Embryonic facial prominence (tissue), 1 donor: Measurements from ENCODE around the gene UBE2E1.

ENCODE experiments used
- DNase-seq: peaks from one replicate; pipeline ENCODE4 v3.0.0-alpha.2; 2016; ENCODE audit errors: extremely low spot score

UBE2E1 gene

GRCh38 chr3:23820888-23821287 is 15.1 kb downstream of the UBE2E1 start:
- no peak for DNase-seq

GRCh38 chr3:23821858-23822257 is 16.1 kb downstream of the UBE2E1 start:
- no peak for DNase-seq

GRCh38 chr3:23822559-23822958 is 16.8 kb downstream of the UBE2E1 start:
- no peak for DNase-seq

GRCh38 chr3:23823620-23824019 is 17.9 kb downstream of the UBE2E1 start:
- no peak for DNase-seq

GRCh38 chr3:23824699-23825444 is 19.1 kb downstream of the UBE2E1 start:
- no peak for DNase-seq

GRCh38 chr3:23825802-23826201 is 20.0 kb downstream of the UBE2E1 start:
- no peak for DNase-seq

- DNase-seq: no peak
Observed at GRCh38 chr3:23826382-23827064, 20.8 kb downstream of the UBE2E1 start.

- no peak for DNase-seq
Observed at GRCh38 chr3:23829242-23829934, 23.6 kb downstream of the UBE2E1 start.

- no peak for DNase-seq
Observed at GRCh38 chr3:23830869-23831484, 25.2 kb downstream of the UBE2E1 start.

GRCh38 chr3:23831517-23832394 is 26.0 kb downstream of the UBE2E1 start:
- DNase-seq: no peak

- no peak for DNase-seq
Observed at GRCh38 chr3:23832523-23832922, 26.8 kb downstream of the UBE2E1 start.

GRCh38 chr3:23834082-23834870 is 28.5 kb downstream of the UBE2E1 start:
- no peak for DNase-seq

- DNase-seq: no peak
Observed at GRCh38 chr3:23835087-23835486, 29.3 kb downstream of the UBE2E1 start.

GRCh38 chr3:23835802-23836201 is 30.0 kb downstream of the UBE2E1 start:
- no peak for DNase-seq

- no peak for DNase-seq
Observed at GRCh38 chr3:23836536-23837230, 30.9 kb downstream of the UBE2E1 start.

GRCh38 chr3:23837286-23837685 is 31.5 kb downstream of the UBE2E1 start:
- DNase-seq: no peak

- DNase-seq: no peak
Observed at GRCh38 chr3:23837691-23838090, 31.9 kb downstream of the UBE2E1 start.

GRCh38 chr3:23840521-23840920 is 34.8 kb downstream of the UBE2E1 start:
- no peak for DNase-seq

- no peak for DNase-seq
Observed at GRCh38 chr3:23843869-23844268, 38.1 kb downstream of the UBE2E1 start.
